Calu3 (cell line): ENCODE measurements around the gene ADAMTS5. TPM values are rescaled to one million over a fixed set of nuclear protein-coding genes. Genes with fewer than 3 reads are reported as not detected.

ENCODE experiments used
- BruUV-seq: library from RNA; stranded (reverse); fragments of 400-500 nt; replicated peaks from 2 replicates; lab custom pipeline; 2021; lab: Mats Ljungman, UMichigan
- CTCF ChIA-PET: fragments of 300-600 bp; sonication (Branson Sonifier 250); formaldehyde crosslinking; loops from one replicate; lab custom pipeline; 2022; ENCODE audit warnings: antibody characterized with exemption; lab: Charles Lee
- DNase-seq: peaks from one replicate; pipeline ENCODE4 v3.0.0; 2022
- H3K27ac Mint-ChIP-seq: one replicate; pipeline ENCODE4 v1.8.0; 2022; ENCODE audit warnings: mixed read lengths; ENCODE audit not compliant: unreplicated experiment
- H3K27me3 Mint-ChIP-seq: one replicate; pipeline ENCODE4 v1.8.0; 2022; ENCODE audit warnings: mixed read lengths; ENCODE audit not compliant: unreplicated experiment
- H3K36me3 Mint-ChIP-seq: one replicate; pipeline ENCODE4 v1.8.0; 2022; ENCODE audit warnings: mild to moderate bottlenecking, moderate library complexity, mixed read lengths; ENCODE audit not compliant: insufficient read depth, unreplicated experiment
- H3K4me1 Mint-ChIP-seq: one replicate; pipeline ENCODE4 v1.8.0; 2022; ENCODE audit warnings: mild to moderate bottlenecking, low read depth, mixed read lengths; ENCODE audit not compliant: unreplicated experiment
- H3K4me3 Mint-ChIP-seq: one replicate; pipeline ENCODE4 v1.8.0; 2022; ENCODE audit warnings: mild to moderate bottlenecking, low read depth, moderate library complexity, mixed read lengths; ENCODE audit not compliant: unreplicated experiment
- H3K9me3 Mint-ChIP-seq: one replicate; pipeline ENCODE4 v1.8.0; 2022; ENCODE audit warnings: low read depth, mixed read lengths; ENCODE audit not compliant: unreplicated experiment
- intact Hi-C: fragments of 100-400 bp; cut with micrococcal nuclease; formaldehyde crosslinking; loops from one replicate; pipeline ENCODE4 v1.10.0; 2022; ENCODE audit not compliant: unreplicated experiment
- total RNA-seq: library from RNA; stranded (reverse); gene quantifications from 2 replicates; pipeline ENCODE4 v1.2.3, GENCODE V29; 2022
- TF ChIP-seq, protein P1 (sequence below): fragments of 200-600 bp; IDR thresholded peaks from one replicate; pipeline ENCODE4 v1.8.0; 2022; ENCODE audit warnings: antibody characterized with exemption; ENCODE audit not compliant: unreplicated experiment

ADAMTS5 gene
- total RNA-seq, 1 experiment from 2014 or later, result not detected

DNA sequence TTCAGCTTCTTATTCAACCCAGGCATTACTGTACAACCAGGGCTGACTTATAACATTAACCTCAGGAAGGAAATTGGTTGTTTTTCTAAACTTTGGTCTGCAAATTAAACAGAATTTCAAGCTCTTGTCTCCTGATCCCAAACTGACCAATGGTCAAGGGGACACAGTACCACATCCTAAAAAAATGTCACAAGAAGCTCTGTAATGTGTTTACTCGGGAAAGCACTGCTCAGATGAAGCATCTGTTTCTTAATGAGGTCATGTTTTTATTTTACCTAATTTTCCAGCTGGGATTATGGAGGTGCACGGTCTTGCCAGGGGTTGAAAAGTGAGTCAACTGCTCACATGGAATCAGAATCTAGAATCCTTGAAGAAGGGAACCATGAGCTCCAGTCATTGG is 18.7 kb downstream of the ADAMTS5 start:
- Mint-ChIP-seq H3K27me3 (peaks cover 15% of the 10 kb centered on the region), H3K9me3 (no peaks in the 10 kb centered on the region), H3K4me1 (peaks cover 11% of the 10 kb centered on the region), H3K4me3 (no peak overlapping the region), H3K27ac (no peak overlapping the region), H3K36me3 (no peaks in the 10 kb centered on the region)
- no peak for DNase-seq
- CTCF ChIA-PET, result interaction anchor here (0.6 kb wide), 1 partner anchor 127 kb away, joined by 4 read pairs; no protein-coding TSS in a partner anchor
- intact Hi-C loops, result no loop called here
- no TSS peak for BruUV-seq
- TF ChIP-seq, protein P1, sequence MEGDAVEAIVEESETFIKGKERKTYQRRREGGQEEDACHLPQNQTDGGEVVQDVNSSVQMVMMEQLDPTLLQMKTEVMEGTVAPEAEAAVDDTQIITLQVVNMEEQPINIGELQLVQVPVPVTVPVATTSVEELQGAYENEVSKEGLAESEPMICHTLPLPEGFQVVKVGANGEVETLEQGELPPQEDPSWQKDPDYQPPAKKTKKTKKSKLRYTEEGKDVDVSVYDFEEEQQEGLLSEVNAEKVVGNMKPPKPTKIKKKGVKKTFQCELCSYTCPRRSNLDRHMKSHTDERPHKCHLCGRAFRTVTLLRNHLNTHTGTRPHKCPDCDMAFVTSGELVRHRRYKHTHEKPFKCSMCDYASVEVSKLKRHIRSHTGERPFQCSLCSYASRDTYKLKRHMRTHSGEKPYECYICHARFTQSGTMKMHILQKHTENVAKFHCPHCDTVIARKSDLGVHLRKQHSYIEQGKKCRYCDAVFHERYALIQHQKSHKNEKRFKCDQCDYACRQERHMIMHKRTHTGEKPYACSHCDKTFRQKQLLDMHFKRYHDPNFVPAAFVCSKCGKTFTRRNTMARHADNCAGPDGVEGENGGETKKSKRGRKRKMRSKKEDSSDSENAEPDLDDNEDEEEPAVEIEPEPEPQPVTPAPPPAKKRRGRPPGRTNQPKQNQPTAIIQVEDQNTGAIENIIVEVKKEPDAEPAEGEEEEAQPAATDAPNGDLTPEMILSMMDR, result no peak

DNA sequence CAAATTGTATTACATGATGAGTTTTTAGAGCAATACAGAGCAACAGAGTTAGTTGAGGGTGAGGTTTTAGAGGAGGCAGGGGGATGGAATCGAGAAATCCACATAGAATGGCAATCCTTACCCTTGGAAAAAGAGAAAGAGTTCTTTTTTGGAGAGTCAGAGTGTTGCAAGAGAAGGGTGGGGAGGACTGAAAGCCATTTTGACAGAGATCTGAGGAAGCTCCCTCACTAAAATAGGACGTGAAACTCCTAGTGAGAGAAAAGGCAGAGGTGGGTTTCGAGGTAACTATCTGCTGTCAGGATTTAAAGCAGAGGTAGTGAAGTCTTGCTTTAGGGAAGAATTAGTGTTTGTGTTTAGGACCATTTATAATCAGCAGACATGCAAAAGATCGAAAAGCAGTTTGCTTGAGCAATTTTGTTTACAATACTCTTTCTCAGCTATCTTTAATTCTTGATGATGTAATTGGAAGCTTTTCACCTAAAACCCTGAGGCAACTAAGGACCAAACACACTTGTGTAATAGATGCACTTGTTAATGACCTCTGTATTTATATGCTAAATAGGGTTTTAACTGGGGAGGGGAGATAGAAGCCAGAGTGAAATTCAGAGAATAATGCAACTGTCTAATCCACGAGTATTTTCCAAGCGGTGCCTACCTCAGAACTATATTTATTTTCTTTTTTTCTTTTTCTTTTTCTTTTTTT is 20.0 kb downstream of the ADAMTS5 start:
- H3K27ac Mint-ChIP-seq, result no peak overlapping the region
- no peak overlapping the region for H3K4me3 Mint-ChIP-seq
- H3K27me3 Mint-ChIP-seq, result peaks cover 15% of the 10 kb centered on the region
- TF ChIP-seq, protein P1, result no peak
- no peaks in the 10 kb centered on the region for H3K9me3 Mint-ChIP-seq
- no peak for DNase-seq
- H3K4me1 Mint-ChIP-seq, result peaks cover 11% of the 10 kb centered on the region
- no TSS peak for BruUV-seq
- H3K36me3 Mint-ChIP-seq, result no peaks in the 10 kb centered on the region
- intact Hi-C loops, result no loop called here
- CTCF ChIA-PET, result no interaction called here

DNA sequence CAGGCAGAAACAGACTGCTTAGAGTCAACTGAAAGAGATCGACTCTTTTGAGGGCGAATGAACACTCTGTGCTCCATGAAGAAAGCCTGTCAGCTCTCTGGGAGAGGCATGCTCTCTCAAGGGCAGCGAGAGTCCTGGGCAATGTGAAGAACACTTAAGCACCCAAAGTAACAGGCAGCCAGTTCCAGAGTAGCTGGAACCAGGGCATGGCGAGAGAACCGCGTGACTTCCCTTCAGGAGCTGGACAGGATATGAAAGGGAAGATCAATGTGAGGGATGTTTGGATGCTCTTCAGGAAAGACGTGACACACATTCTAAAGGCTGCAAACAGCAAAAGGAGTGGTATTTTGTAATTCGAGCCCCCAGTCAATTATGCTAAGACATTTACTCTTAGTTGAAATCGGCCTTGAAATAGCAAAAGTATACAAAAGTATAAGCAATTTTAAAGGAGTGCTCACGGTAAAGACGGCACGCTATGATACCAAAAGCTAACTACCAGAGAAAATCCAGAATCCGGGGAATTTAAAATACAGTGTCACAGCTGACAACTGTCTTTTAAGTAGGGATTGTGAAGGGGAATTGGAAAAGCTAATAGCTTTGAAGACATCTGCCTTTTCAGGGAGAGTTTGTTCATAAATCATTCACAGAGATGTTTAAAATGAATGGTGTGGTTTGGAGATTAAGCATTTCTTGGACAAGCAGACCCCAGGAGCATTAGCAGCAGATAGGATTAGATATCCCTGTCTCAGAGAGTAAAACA is 20.8 kb downstream of the ADAMTS5 start:
- BruUV-seq, result no TSS peak
- CTCF ChIA-PET, result no interaction called here
- Mint-ChIP-seq H3K36me3 (no peaks in the 10 kb centered on the region), H3K27me3 (peaks cover 15% of the 10 kb centered on the region), H3K4me3 (no peak overlapping the region), H3K4me1 (peaks cover 11% of the 10 kb centered on the region), H3K9me3 (no peaks in the 10 kb centered on the region), H3K27ac (no peak overlapping the region)
- intact Hi-C loops, result no loop called here
- no peak for DNase-seq
- TF ChIP-seq, protein P1, result no peak

DNA sequence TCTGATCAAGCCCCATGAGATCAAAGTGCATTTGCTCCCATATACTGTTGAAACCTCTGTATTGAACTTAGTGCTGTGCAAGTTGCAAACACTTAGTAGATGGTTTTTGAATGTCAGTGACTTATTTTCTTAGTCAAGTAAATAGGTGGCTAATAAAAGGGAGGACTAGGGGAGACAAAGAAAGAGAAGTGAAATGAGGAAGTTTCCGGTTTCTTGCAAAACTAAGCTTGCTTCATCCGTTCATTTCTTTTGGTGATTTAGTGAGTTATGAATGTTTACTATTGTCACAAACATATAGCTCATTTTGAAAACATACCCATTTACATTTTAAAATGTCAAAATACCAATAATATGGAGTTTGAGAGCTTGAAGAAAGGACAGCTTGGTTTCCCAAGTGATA is 23.0 kb downstream of the ADAMTS5 start:
- CTCF ChIA-PET, result no interaction called here
- no peak overlapping the region for H3K4me3 Mint-ChIP-seq
- BruUV-seq, result no TSS peak
- intact Hi-C loops, result no loop called here
- peaks cover under 1% of the 10 kb centered on the region for H3K9me3 Mint-ChIP-seq
- H3K4me1 Mint-ChIP-seq, result peaks cover 14% of the 10 kb centered on the region
- TF ChIP-seq, protein P1, result no peak
- no peak overlapping the region for H3K27ac Mint-ChIP-seq
- H3K36me3 Mint-ChIP-seq, result no peaks in the 10 kb centered on the region
- peaks cover 15% of the 10 kb centered on the region for H3K27me3 Mint-ChIP-seq
- DNase-seq, result no peak
